OCI-LY7 (cell line): ENCODE results near the gene AHSP. TPM values are rescaled to one million over a fixed set of nuclear protein-coding genes. Genes with fewer than 3 reads are reported as not detected.

ENCODE experiments used
- Bru-seq: library from RNA; stranded (reverse); fragments of 400-500 nt; gene quantifications from one replicate; lab custom pipeline; 2021; lab: Mats Ljungman, UMichigan
- BruChase-seq, 2 experiments: library from RNA; stranded (reverse); fragments of 400-500 nt; gene quantifications; one replicate each; lab custom pipeline; 2021; lab: Mats Ljungman, UMichigan
- BruUV-seq: library from RNA; stranded (reverse); fragments of 400-500 nt; replicated peaks from 2 replicates; lab custom pipeline; 2021; lab: Mats Ljungman, UMichigan
- CTCF ChIA-PET: fragments of 300-600 bp; sonication (Branson Sonifier 250); formaldehyde crosslinking; loops from one replicate; lab custom pipeline; 2022; ENCODE audit warnings: antibody characterized with exemption; ENCODE audit not compliant: unreplicated experiment; lab: Charles Lee
- POLR2A ChIA-PET: fragments of 300-600 bp; sonication (Branson Sonifier 250); formaldehyde crosslinking; loops from one replicate; lab custom pipeline; 2022; ENCODE audit warnings: antibody characterized with exemption; lab: Charles Lee
- DNase-seq: peaks from one replicate; pipeline ENCODE4 v3.0.0-alpha.2; 2015; ENCODE audit warnings: low spot score
- H2AFZ ChIP-seq: fragments of 200-600 bp; sonication (generic), shearing (Covaris generic); 2 replicates; pipeline ENCODE4 v1.6.1; 2014; ENCODE audit warnings: mild to moderate bottlenecking, antibody characterized with exemption, low read length, moderate library complexity
- H3K27ac ChIP-seq: fragments of 200-600 bp; sonication (generic); 2 replicates; pipeline ENCODE4 v1.5.1; 2014; ENCODE audit warnings: mixed run types, low read depth, mild to moderate bottlenecking, moderate library complexity, low read length, inconsistent platforms; ENCODE audit not compliant: poor library complexity, severe bottlenecking
- H3K36me3 ChIP-seq: fragments of 200-600 bp; sonication (generic); 2 replicates; pipeline ENCODE4 v1.6.1; 2014; ENCODE audit warnings: mild to moderate bottlenecking, antibody characterized with exemption, low read length, moderate library complexity, mixed read lengths; ENCODE audit not compliant: insufficient read depth
- H3K4me1 ChIP-seq: fragments of 200-600 bp; sonication (generic); 2 replicates; pipeline ENCODE4 v1.5.1; 2014; ENCODE audit warnings: mild to moderate bottlenecking, low read length; ENCODE audit not compliant: insufficient read depth, poor library complexity, severe bottlenecking
- H3K4me2 ChIP-seq: fragments of 200-600 bp; sonication (generic); 2 replicates; pipeline ENCODE4 v1.6.1; 2014; ENCODE audit warnings: mild to moderate bottlenecking, low read length
- H3K4me3 ChIP-seq: fragments of 200-600 bp; sonication (generic); 2 replicates; pipeline ENCODE4 v1.5.1; 2014; ENCODE audit warnings: mild to moderate bottlenecking, low read depth, low read length; ENCODE audit not compliant: poor library complexity, severe bottlenecking
- H3K79me2 ChIP-seq: fragments of 200-600 bp; sonication (generic); 2 replicates; pipeline ENCODE4 v1.6.1; 2016; ENCODE audit warnings: low read depth, mild to moderate bottlenecking, low read length, moderate library complexity, mixed read lengths; ENCODE audit not compliant: insufficient read depth
- H3K9me2 ChIP-seq: fragments of 200-600 bp; sonication (generic); 2 replicates; pipeline ENCODE4 v1.6.1; 2016; ENCODE audit warnings: mild to moderate bottlenecking, low read length, mixed read lengths; ENCODE audit not compliant: insufficient read depth
- H3K9me3 ChIP-seq: fragments of 200-600 bp; sonication (generic); 2 replicates; pipeline ENCODE4 v1.6.1; 2014; ENCODE audit warnings: mild to moderate bottlenecking, mixed run types, low read length, mixed read lengths
- H4K20me1 ChIP-seq: fragments of 200-600 bp; sonication (generic); 2 replicates; pipeline ENCODE4 v1.6.1; 2014; ENCODE audit warnings: mild to moderate bottlenecking, antibody characterized with exemption, low read length, moderate library complexity, mixed read lengths; ENCODE audit not compliant: insufficient read depth
- CTCF ChIP-seq: fragments of 200-600 bp; sonication (generic); conservative IDR thresholded peaks from 2 replicates; pipeline ENCODE4 v1.5.1; 2014; ENCODE audit warnings: mild to moderate bottlenecking, antibody characterized with exemption, low read length, moderate library complexity, mixed read lengths
- EZH2phosphoT487 ChIP-seq: fragments of 200-600 bp; sonication (generic); IDR thresholded peaks from 2 replicates; pipeline ENCODE4 v1.6.1; 2018; ENCODE audit warnings: low read depth, borderline replicate concordance, mild to moderate bottlenecking, mixed run types, antibody characterized with exemption, low read length, moderate library complexity, mixed read lengths
- intact Hi-C: fragments of 100-400 bp; cut with micrococcal nuclease; formaldehyde crosslinking; loops from one replicate; pipeline ENCODE4 v1.10.0; 2022; ENCODE audit not compliant: unreplicated experiment
- long read RNA-seq: library from polyadenylated mRNA; stranded (forward); transcript quantifications from one replicate; pipeline ENCODE4 v2.0.0, GENCODE V29; 2022
- total RNA-seq, 2 experiments: library from RNA; depleted of rRNA in 1 of 2; stranded (reverse); fragments of >200 nt in 1 of 2; shearing (Covaris generic) in 1 of 2; gene quantifications; 2 replicates each; pipeline ENCODE4 v1.2.3, GENCODE V29; 2014 to 2022

The AHSP gene, protein sequence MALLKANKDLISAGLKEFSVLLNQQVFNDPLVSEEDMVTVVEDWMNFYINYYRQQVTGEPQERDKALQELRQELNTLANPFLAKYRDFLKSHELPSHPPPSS
- not detected in 2 replicates for total RNA-seq (2014; rRNA removed; shearing (Covaris generic))
- not detected in 2 replicates for total RNA-seq (2022)
- not detected for Bru-seq, nascent RNA
- BruChase-seq, experiment 1, labeled RNA remaining after a 6-hour chase = not detected
- not detected for BruChase-seq, experiment 2, labeled RNA remaining after a 2-hour chase
- long read RNA-seq = 0 reads

GRCh38 chr16:31527734-31528274, at the start of gene AHSP:
TSS of gene AHSP (plus strand) at chr16:31527900. CDS start at chr16:31528140, 240 bp downstream.
- no peaks in the 10 kb centered on the region for H3K36me3 ChIP-seq
- no peaks in the 10 kb centered on the region for H3K4me1 ChIP-seq
- no TSS peak for BruUV-seq
- DNase-seq = no peak
- no peak within 1 kb of the TSS for H3K4me3 ChIP-seq
- TF ChIP-seq CTCF (no peak), EZH2phosphoT487 (no peak)
- H3K9me3 ChIP-seq = no peaks in the 10 kb centered on the region
- H4K20me1 ChIP-seq = no peaks in the 10 kb centered on the region
- H2AFZ ChIP-seq = no peak within 1 kb of the TSS
- no peak within 1 kb of the TSS for H3K27ac ChIP-seq
- POLR2A ChIA-PET = interaction anchor here (0.7 kb wide), 1 partner anchor 89 kb away, joined by 3 read pairs; no protein-coding TSS in a partner anchor
- CTCF ChIA-PET = no interaction called here
- no peaks in the 10 kb centered on the region for H3K79me2 ChIP-seq
- intact Hi-C loops = no loop called here
- H3K4me2 ChIP-seq = no peak within 1 kb of the TSS
- no peaks in the 10 kb centered on the region for H3K9me2 ChIP-seq

DNA sequence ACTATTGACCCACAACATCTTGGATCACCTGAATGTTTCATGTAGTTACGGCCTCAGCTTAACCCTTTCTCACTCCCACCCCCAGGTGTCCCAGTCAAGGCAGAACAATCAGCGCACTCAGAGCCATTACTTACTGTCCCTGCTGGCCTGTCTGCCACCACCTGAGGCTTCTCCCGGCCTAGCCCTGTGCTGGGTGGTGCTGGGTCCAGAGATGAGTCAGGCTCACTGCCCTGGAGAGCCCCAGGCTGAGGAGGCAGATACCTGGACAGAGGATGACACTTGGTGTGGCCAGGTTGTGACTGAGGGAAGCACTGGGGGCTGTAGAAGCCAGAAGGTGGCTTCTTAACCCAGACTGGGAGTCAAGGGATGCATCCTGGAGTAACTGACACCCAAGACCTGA, 48.7 kb upstream of the AHSP start:
- Histone ChIP-seq H3K4me2 (no peak overlapping the region), H3K9me3 (no peaks in the 10 kb centered on the region), H3K4me1 (no peaks in the 10 kb centered on the region), H3K9me2 (no peaks in the 10 kb centered on the region), H4K20me1 (no peaks in the 10 kb centered on the region), H3K36me3 (no peaks in the 10 kb centered on the region), H3K4me3 (no peak overlapping the region), H3K27ac (no peak overlapping the region), H3K79me2 (no peaks in the 10 kb centered on the region), H2AFZ (no peak overlapping the region)
- ChIA-PET CTCF (no interaction called here), POLR2A (no interaction called here)
- intact Hi-C loops = no loop called here
- no TSS peak for BruUV-seq
- DNase-seq = no peak
- TF ChIP-seq CTCF = no peak
- no peak for TF ChIP-seq EZH2phosphoT487

DNA sequence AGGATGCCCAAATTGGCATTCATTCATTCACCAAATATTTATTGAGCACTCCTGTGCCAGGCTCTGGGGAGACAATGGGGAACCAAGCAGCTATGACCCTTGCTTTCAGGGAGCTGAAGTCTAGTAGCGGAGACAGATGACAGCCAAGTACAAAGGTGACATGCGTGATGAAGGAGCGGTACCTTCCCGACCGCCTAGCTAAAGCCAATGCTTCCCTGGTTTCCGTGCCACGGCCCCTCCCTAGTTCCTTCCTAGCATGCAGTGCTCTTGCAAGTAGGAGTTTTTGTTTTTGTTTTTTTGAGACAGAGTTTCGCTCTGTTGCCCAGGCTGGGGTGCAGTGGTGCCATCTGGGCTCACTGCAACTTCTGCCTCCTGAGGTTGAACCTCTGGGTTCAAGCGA, 47.9 kb upstream of the AHSP start:
- Histone ChIP-seq H4K20me1 (no peaks in the 10 kb centered on the region), H3K4me1 (no peaks in the 10 kb centered on the region), H3K79me2 (no peaks in the 10 kb centered on the region), H3K4me3 (no peak overlapping the region), H3K36me3 (no peaks in the 10 kb centered on the region), H3K9me2 (no peaks in the 10 kb centered on the region), H3K27ac (no peak overlapping the region), H2AFZ (no peak overlapping the region), H3K9me3 (no peaks in the 10 kb centered on the region), H3K4me2 (no peak overlapping the region)
- CTCF ChIA-PET = no interaction called here
- POLR2A ChIA-PET = no interaction called here
- TF ChIP-seq CTCF (no peak), EZH2phosphoT487 (no peak)
- DNase-seq = no peak
- BruUV-seq = no TSS peak
- intact Hi-C loops = no loop called here
